ENCODE results near the gene LINGO1. TPM values are rescaled to one million over a fixed set of nuclear protein-coding genes. Genes with fewer than 3 reads are reported as not detected.

LINGO1 gene
- polyA plus RNA-seq, 3 donors: not detected

DNA sequence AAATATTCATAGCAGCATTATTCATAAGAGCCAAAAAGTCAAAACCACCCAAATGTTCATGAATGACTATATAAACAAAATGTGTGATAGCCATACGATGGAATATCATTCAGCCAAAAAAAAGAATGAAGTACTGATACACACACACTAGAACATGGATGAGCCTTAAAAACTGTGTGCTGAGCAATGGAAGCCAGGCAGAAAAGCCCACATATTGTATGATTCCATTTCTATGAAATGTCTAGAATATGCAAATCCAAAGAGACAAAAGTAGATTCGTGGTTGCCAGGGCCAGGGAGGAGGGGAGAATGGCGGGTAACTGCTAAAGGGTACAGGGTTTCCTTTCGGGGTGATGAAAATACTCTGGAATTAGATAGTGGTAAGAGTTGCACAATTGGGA, 37.2 kb upstream of the LINGO1 start:
- Histone ChIP-seq H2AFZ (ENCODE audit: insufficient read depth, low read depth, low read length, poor library complexity, severe bottlenecking) (no peak overlapping the region), H3K4me3 (replicated peaks in 1 of 3; ENCODE audit: low read depth in 2 of 3, low read length in 3 of 3) (no peak overlapping the region), H3K27ac (ENCODE audit: low read depth in 1 of 2, low read length in 2 of 2) (no peak overlapping the region), H3K9me3 (replicated peaks in 1 of 2; ENCODE audit: control insufficient read depth in 1 of 2, insufficient read depth in 1 of 2, low read length in 2 of 2) (no peaks in the 10 kb centered on the region), H3K36me3 (replicated peaks in 1 of 2; ENCODE audit: control insufficient read depth in 1 of 2, insufficient read depth in 2 of 2, low read length in 2 of 2) (no peaks in the 10 kb centered on the region), H3K27me3 (ENCODE audit: control insufficient read depth in 2 of 2, insufficient read depth in 2 of 2, low read length in 2 of 2) (peaks cover 0 to 2% of the 10 kb centered on the region in 2 donors), H3K4me1 (ENCODE audit: control insufficient read depth in 1 of 2, insufficient read depth in 2 of 2, low read length in 2 of 2) (no peaks in the 10 kb centered on the region), H4K20me1 (ENCODE audit: insufficient read depth, low read length) (no peaks in the 10 kb centered on the region), H3K79me2 (ENCODE audit: insufficient read depth, low read length) (no peaks in the 10 kb centered on the region), H3K4me2 (replicated peaks; ENCODE audit: extremely low read depth, low read length, poor library complexity, severe bottlenecking) (no peak overlapping the region), H3K9ac (ENCODE audit: insufficient read depth, low read length, poor library complexity, severe bottlenecking) (no peak overlapping the region)
- H3K27ac Mint-ChIP-seq: no peak overlapping the region
- 65% methylated on average over 3 of the region's 4 CpGs for WGBS (ENCODE audit: insufficient coverage)
- H3K4me3 Mint-ChIP-seq: no peak overlapping the region
- H3K36me3 Mint-ChIP-seq: no peaks in the 10 kb centered on the region
- peaks cover 9 to 12% (median 9%) of the 10 kb centered on the region in 3 donors for H3K27me3 Mint-ChIP-seq (ENCODE audit: low read depth in 3 of 3)
- no peak for DNase-seq
- intact Hi-C loops (cut with micrococcal nuclease): no loop called here
- H3K4me1 Mint-ChIP-seq: no peaks in the 10 kb centered on the region
- TF ChIP-seq CTCF (IDR thresholded peaks at IDR 0.05): no peak
- H3K9me3 Mint-ChIP-seq: no peaks in the 10 kb centered on the region

GRCh38 chr15:77667338-77668234, 34.9 kb upstream of the LINGO1 start:
- no peaks in the 10 kb centered on the region for H3K9me3 Mint-ChIP-seq
- Histone ChIP-seq H3K9me3 (replicated peaks in 1 of 2; ENCODE audit: control insufficient read depth in 1 of 2, insufficient read depth in 1 of 2, low read length in 2 of 2) (no peaks in the 10 kb centered on the region), H3K79me2 (ENCODE audit: insufficient read depth, low read length) (no peaks in the 10 kb centered on the region), H3K4me3 (replicated peaks in 1 of 3; ENCODE audit: low read depth in 2 of 3, low read length in 3 of 3) (no peak overlapping the region), H2AFZ (ENCODE audit: insufficient read depth, low read depth, low read length, poor library complexity, severe bottlenecking) (no peak overlapping the region), H3K4me2 (replicated peaks; ENCODE audit: extremely low read depth, low read length, poor library complexity, severe bottlenecking) (no peak overlapping the region), H3K27me3 (ENCODE audit: control insufficient read depth in 2 of 2, insufficient read depth in 2 of 2, low read length in 2 of 2) (peaks cover 0 to 2% of the 10 kb centered on the region in 2 donors), H3K27ac (ENCODE audit: low read depth in 1 of 2, low read length in 2 of 2) (no peak overlapping the region), H4K20me1 (ENCODE audit: insufficient read depth, low read length) (no peaks in the 10 kb centered on the region), H3K9ac (ENCODE audit: insufficient read depth, low read length, poor library complexity, severe bottlenecking) (no peak overlapping the region), H3K36me3 (replicated peaks in 1 of 2; ENCODE audit: control insufficient read depth in 1 of 2, insufficient read depth in 2 of 2, low read length in 2 of 2) (no peaks in the 10 kb centered on the region), H3K4me1 (ENCODE audit: control insufficient read depth in 1 of 2, insufficient read depth in 2 of 2, low read length in 2 of 2) (no peaks in the 10 kb centered on the region)
- H3K27ac Mint-ChIP-seq: no peak overlapping the region
- H3K36me3 Mint-ChIP-seq: no peaks in the 10 kb centered on the region
- H3K4me3 Mint-ChIP-seq: no peak overlapping the region
- intact Hi-C loops (cut with micrococcal nuclease): no loop called here
- no peaks in the 10 kb centered on the region for H3K4me1 Mint-ChIP-seq
- 88% methylated on average over 7 of the region's 11 CpGs for WGBS (ENCODE audit: insufficient coverage)
- no peak for TF ChIP-seq CTCF (IDR thresholded peaks at IDR 0.05)
- H3K27me3 Mint-ChIP-seq (ENCODE audit: low read depth in 3 of 3): peaks cover 9 to 12% (median 9%) of the 10 kb centered on the region in 3 donors
- no peak for DNase-seq

All from CD14-positive monocyte (primary cell).